Hepatic stellate cell (primary cell): ENCODE measurements around the gene FMN2.

Source experiments
- DNase-seq: peaks from one replicate; pipeline ENCODE4 v3.0.0; 2011; ENCODE audit warnings: low spot score

Gene FMN2

DNA sequence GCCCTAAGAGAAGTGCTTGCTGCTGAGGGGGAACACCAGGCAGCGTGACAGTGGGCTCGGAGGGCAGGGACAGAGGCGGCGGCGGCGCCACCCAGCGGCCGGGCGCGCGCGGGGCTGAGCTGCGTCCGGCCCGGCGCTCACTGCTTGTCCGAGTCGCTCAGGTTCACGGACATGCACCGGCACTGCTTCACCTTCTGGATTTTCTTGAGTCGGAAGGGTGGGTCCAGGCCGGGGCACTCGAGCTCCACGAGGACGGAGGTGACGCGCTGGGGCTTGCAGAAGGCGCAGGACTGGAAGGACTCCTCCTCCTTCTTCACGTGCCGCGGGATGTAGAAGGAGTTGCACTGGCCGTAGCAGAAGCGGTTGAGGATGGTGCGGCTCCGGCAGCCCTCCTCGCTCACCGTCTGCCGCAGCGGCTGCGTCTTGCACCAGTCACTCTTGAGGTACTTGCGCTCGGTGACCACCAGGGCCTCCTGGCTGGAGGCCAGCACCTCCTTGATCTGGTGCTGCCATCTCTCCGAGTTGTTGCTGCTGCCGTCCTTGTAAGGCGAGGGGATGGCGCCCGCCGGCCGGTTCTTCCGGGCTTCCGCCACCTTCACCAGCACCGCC lies 401.3 kb downstream of the FMN2 start:
- DNase-seq: no peak

DNA sequence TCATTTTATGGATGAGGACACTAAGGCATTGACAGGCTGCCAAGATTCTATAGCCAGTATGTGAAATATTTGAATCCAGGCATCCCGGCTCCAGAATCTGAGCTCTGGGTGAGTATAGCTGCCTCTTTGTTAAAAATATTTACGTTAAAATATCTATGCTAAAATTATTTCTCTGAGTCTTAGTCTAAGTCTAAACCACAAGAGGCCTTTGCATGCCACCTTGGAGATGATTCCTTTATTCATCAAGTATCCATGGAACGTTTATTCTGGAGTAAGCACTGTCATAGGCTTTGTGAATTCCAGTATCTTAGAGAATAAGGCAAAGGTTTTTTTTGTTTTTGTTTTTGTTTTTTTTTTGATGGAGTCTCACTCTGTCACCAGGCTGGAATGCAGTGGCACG lies 403.9 kb downstream of the FMN2 start:
- no peak for DNase-seq

DNA sequence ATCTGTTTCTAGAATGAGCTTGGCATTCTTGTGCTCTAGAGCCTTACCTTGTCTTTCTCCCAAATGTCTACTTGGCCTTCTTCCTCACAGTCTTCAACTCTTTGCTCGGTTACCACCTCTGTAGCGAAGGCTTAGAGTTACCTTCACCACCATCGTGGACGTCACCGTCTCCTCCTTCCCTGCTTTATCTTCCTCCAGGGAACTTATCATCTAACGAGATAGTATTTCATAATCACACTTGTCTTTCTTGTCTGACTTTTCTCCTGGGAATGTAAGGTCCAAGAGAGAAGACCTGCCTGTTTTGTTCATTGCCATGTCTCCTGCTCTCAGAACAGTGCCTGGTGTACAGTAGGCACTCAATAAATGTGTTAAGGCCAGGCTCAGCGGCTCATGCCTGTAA lies 404.7 kb downstream of the FMN2 start:
- no peak for DNase-seq

DNA sequence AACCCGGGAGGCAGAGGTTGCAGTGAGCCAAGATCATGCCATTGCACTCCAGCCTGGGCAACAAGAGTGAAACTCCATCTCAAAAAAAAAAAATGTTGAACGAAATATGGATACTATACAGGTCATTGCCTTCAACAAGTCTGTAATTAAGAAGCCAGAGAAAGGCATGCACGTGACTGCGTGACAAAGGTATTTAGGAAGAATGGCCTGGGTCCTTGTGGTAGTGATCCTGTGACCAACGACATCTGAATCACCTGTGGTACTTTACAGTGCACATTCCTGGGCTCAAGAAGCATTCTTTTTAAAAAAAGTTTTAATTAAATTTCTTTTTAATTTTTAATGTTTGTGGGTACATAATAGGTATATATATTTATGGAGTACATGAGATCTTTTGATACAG lies 405.3 kb downstream of the FMN2 start:
- DNase-seq: no peak

DNA sequence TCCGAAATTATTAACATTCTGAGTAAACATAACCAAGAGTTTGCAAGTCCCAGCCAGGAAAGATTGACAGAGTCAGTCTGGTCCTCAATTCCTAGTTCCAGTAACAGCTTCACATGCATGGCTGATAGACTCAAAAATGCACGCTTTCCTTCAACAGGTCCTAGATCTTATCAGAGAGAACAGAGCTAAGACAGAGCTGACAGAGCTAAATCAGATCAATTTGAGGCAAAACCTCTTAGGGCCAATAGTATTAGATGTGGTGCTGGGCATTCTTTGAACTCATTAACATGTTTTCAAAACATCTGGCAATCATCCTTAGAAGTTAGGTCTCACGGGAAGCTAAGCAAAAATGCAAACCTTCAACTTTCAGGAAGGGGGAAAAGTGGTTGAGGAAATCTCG lies 406.2 kb downstream of the FMN2 start:
- no peak for DNase-seq

DNA sequence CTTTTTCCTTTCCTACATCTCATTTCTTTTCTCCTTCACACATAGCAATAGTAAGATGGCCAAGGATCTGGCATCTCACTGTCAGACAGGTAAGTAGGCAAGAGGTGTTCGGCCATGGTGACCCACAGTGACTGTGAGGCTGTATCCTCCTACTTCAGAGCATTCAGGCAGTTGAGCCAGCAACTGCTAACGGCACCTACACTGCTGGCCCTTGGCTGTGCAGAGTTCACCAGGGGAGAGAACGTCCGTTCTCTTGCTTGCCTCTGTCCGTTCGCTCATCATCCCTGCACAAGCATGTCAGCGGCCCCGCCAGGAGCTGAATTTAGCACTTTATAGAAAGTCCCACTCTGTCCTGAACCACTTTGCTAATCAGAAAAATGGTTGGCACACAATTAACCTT lies 406.7 kb downstream of the FMN2 start:
- DNase-seq: no peak

DNA sequence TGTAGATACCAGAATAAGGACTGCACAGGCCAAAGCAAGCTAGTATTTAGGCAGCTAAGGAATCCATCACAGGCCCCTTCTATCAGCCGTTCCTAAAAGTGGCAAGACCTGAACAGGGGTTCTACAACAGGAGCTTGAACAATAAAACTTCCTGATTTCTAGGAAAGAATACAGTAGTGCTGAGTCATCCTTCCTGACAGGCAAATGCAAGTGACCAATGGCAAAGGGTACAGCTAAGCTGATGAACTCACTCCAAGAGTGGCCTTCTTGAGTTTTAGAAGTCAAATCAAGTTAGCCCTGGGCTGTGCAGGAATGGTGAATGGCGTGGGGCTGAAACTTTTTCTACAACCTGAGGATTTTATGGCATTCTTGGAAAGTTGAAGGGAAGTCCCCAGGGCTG lies 407.3 kb downstream of the FMN2 start:
- peak; percentile 58 for DNase-seq

DNA sequence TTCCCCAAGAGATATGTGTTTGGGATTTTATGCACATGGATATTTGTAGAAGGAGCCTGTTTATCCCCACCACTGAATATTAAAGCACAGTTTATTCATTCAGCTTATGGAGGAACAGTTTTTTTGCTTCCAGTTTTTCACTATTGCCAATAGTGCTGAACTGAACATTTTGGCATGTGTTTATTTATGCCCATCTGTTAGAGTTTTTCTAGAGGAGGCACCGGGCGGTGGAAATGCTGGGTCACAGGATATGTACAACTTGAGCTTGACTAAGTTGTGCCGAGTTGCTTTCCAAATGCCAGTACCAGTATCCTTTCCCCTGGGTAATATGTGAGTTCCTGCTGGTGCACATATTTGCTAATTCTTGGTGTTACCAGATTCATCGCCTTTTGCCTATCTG lies 409.0 kb downstream of the FMN2 start:
- no peak for DNase-seq

DNA sequence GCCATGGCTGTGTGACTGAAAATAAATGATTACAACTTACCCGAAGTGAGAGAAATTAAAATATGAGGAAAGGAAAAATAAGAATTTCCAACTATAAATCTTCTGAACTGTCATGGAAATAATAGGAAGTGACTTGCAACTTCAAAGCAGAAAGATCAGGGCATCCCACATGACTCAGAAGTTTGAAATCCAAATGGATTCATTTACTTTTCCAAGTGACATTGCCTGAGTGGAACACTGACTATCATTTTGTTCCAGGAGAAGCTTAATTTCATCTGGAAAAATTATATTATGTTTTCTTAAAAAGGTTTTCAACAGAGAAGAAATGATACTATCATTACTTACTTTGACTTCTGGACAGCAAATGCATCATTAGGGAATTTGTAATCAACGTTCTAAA lies 409.4 kb downstream of the FMN2 start:
- DNase-seq: no peak

DNA sequence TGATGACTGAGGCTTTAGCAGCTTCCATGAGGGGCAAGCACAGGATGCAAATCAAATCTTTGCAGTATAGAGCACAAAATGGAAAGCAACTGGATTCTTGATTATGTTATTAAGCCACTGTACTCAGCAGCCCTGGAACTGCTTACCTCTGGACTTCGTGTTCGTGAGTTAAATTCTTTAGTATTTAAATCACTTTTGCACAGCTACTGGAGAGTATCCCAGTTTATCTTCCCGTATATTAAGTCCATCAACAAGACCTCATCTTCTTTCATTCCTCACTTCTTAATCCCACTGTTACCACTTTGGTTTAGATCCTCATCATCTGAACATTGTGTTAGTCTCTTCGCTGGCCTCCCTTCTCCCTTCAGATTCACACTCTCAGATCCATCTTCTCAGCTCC lies 411.4 kb downstream of the FMN2 start:
- DNase-seq: no peak

DNA sequence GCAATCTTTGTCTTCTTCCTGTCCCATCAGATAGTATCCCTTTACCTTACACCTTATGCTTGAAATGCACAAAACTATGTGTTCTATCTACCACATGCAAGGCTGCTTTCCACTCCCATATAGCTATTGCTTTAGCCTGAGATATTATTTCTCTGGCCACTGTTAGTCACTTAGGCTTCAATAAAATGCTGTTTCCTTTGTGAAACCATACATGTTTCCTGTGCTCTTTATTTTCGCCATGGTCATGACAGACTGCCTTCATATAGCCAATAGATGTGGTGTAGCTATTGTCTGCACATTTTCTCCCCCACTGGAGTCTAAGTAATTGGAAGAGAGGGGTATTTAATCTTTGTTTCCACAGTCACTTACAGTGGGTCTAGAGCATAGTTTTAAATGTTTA lies 411.9 kb downstream of the FMN2 start:
- DNase-seq: no peak

DNA sequence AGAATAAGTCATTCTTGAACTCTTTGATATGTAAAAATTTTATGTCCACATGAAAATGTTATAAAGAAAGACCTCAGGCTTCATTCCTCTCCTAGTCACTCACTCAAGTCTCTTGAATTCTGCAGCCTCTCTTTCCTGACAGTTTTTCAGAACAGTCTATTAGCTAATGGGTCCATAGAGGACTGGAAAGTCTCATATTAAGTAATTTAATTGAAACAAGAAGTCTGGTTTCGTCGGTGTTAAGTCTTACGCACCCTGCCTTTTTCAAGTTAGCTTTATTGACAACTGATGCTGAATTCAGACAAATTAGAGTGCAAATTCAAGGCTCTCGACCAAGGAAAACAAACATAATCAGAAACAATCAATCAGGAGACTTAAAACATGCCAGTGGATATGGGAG lies 414.5 kb downstream of the FMN2 start:
- DNase-seq: no peak

DNA sequence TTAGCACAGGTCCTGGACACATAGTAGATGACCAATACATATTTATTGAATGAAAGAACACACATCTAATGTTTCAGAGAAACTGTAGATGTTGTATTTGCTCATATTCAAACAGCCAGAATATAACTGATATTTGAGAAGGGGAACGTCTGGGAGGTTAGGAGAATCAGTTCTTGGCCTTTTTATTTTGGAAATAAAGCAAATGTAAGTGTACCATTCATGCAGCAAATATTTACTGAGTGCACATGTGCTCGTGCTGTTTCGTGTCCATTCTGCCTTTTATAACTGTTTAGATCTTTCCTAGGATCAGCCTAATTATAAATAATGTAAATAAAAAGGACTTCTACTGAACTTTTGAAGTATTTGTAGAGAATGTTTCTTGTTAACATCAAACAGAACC lies 416.5 kb downstream of the FMN2 start:
- DNase-seq: no peak

DNA sequence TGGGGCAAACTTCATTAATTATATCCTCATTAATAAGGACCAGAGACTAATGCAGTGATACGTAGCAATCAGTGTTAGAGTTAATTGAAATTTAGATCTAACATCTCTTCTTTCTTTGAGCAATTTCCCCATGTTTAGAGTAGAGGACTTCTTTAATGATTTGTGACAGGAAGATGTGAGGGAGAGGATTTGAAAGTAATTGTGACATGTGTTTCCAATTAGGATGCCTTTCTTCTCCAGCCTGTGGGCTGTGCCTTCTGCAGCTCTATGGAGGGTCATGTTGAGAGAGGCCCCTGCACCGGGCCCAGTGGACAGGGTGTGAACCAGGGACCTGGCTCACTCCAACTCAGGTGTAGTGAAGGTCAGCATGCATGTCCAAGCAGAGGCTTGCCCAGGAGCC lies 417.3 kb downstream of the FMN2 start:
- DNase-seq: no peak

DNA sequence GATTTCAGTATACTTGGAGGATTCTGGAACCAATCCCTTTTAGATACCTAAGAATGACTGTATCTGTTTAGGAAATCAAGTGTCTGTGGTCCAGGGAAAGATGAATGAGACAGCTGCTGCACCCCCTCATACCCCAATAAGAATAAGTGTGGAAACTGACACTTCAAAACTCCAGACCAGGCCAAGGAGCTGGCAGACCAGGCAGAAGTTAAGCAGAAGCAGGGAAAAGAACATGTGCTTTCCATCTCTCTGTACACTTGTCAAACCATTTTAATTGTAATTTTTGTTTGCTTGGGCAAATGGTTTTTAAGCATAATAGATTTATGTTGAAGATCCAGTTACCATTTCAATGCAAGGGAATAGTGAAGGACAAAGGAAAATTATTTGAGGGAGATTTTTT lies 420.1 kb downstream of the FMN2 start:
- no peak for DNase-seq

DNA sequence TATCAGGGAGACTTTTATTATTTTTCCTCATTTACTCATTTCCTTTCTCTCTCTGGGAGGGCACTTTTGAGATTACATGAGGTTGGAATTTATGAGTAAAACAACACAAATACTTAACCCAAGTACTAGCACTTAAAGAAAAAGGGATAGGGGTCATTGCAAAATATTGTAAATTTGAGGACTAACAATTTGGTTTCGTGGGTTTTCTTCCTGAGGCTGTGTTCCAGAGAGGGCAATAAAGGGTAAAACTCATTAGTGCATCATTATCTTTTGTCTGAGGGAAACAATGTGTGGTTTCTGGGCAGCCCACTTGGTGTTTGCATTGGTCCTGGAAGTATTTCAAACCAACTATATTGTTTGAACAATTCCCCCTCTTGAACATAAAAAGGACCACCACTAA lies 423.8 kb downstream of the FMN2 start:
- peak; percentile 31 for DNase-seq

DNA sequence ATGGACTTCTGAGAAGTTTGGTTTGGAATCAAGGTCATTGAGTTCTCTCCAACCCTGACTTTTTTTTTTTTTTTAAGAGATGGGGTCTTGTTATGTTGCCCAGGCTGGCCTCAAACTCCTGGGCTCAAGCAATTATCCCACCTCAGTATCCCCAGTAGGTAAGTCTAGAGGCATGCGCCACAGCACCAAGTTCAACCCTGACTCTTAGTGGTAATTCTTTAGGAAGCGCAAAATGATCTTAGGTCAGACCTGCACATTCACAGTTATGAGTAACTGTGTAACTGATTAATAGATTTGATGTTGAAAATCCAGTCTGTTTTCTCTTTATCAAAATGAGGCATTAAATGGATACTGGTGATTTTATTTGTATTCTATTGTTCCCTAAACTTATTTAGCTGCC lies 424.4 kb downstream of the FMN2 start:
- no peak for DNase-seq

DNA sequence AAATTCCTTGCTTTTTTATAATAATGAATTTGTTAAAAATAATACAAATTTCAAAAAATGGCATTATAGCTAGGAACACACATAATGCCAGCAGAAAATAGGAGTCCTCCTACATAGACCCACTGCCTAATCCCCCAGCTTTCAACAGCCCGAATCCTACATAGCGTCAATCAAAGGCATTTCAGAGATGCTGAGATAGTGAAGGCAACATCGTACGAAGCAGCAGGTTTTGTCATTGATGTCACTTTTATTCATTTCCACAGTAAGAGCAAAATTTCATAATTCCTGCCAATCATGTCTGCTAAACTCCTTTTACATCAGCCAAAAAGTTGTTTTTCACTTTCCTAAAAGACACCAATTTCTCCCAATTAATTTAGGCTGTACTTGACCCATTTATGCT lies 426.2 kb downstream of the FMN2 start:
- no peak for DNase-seq

DNA sequence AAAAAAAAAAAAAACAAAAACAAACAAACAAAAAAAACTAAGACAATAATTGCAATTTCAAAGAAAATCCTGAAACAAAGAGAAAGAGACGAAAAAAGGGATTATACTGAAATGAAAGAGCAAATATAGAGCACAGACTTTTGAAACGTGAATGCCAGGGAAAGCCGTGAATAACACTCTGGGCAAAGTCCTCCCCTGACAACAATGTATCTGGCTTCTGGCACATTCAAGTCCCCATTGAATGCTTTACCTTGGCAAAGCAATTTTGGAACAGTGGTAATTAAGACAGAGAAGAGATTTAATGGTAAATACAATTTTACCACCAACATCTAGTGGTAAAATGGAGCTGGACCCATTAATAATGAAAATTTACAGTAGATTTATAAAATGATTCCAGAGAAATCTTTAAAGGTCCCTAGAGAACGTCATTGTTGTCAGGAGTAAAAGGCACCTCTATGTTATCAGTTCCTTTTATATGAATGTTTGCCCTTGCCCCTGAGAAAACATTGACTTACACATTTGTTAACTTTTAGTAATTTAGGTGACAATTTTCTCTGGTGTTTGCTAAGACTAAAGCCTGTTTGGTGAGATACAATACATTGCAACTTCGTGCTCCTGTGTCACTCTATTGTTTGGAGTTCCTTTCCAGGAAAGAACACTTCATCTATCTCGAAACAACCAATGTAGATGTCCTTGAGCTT lies 430.6 kb downstream of the FMN2 start:
- no peak for DNase-seq

DNA sequence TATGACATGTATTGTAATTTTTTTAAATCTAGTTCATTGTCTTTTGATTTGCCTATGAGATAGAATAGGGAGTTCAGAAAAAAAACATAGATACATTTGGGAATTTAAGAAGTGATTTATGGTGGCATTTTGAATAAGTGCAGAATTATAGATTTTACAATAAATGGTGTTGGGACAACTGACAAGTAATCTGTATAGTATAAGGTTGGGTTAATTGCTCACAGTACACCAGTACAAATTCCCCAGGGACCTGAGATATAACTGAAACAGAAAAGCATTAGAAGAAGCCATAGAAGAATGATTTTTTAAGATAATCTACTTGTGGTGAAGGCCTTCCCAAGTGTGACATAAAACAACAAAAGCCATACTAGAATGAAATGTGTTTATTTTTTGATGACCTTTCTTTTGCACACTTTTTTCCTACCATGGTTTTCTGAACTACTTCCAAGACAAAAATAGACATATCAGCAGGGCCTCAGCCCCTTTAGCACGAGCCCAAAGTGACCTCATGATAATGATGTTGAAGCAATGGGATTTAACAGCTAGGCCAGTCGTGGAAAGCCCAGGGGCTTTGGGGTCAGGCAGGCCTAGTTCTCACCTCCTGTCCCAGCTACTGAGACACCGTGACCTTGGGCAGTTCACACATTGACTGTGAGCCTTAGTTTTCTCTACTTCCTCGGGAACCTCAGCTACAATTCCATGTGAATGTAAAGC lies 432.8 kb downstream of the FMN2 start:
- no peak for DNase-seq
